SH-SY5Y (cell line): ENCODE results near the gene TMEM74B.

Source experiments
- GATA2 ChIP-seq: IDR thresholded peaks from 2 replicates; pipeline ENCODE4 v1.6.1; 2011; ENCODE audit warnings: mild to moderate bottlenecking, low read depth, low read length
- GATA3 ChIP-seq: IDR thresholded peaks from 2 replicates; pipeline ENCODE4 v1.6.1; 2011; ENCODE audit warnings: low read depth, mild to moderate bottlenecking, low read length, moderate library complexity

- TF ChIP-seq GATA2 (no peak), GATA3 (no peak)
Observed at GRCh38 chr20:1215386-1216170, 30.8 kb upstream of the TMEM74B start.
